ENCODE data around the gene MX2. TPM values are rescaled to one million over a fixed set of nuclear protein-coding genes. Genes with fewer than 3 reads are reported as not detected.

MX2 gene
- total and polyA plus RNA-seq, 9 of the 15 experiments (the other 6 are each of a cell fraction or from before 2014, with no cell fraction given): 0.10 to 0.95 (median 0.47) TPM; not detected in 1

DNA sequence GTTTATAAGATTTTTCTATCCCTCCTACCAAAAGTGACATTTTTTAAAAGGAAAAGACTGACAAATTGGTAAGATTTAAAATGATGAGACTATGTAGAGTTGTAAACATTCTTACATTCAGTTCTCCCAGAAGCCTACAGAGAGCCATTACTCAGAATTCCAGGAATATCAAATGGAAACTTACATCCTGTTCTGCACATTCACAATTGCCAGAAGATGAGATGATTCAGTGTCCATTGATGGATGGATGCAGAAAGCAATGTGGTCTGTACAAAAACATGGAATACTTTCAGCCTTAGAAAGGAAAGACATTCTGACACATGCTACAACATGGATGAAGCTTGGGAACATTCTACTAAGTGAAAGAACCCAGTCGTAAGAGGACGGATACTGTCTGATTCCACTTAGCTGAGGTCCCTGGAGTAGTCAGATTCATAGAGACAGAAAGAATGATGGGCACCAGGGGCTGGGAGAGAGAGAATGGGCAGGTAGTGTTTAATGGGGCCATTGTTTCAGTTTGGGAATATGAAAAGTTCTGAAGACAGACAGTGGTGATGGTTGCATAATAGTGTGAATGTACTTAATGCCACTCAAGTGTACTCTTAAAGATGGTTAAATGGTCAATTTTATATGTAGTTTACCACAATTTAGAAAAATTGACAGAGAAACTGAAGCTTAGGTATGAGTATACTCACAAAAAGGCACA lies 80.8 kb downstream of the MX2 start:
- no peaks in the 10 kb centered on the region for H3K36me3 ChIP-seq (ENCODE audit: control insufficient read depth, insufficient read depth, low read length)
- H3K79me2 ChIP-seq (ENCODE audit: control insufficient read depth, insufficient read depth, low read length): no peaks in the 10 kb centered on the region
- ATAC-seq: no peak
- TF ChIP-seq PTTG1 (tag; IDR thresholded peaks at IDR 0.05; ENCODE audit: low read depth): no peak
- no peak for TF ChIP-seq ZNF263 (CRISPR knock-in tag; IDR thresholded peaks at IDR 0.05; ENCODE audit: borderline replicate concordance)
- TF ChIP-seq DNMT1 (IDR thresholded peaks at IDR 0.05): no peak
- TF ChIP-seq HMG20A (CRISPR knock-in tag; conservative IDR thresholded peaks at IDR 0.05): no peak
- no peak for TF ChIP-seq CHD2 (IDR thresholded peaks at IDR 0.05; ENCODE audit: low read depth, low read length)
- no peak for TF ChIP-seq ETV6 (IDR thresholded peaks at IDR 0.05; ENCODE audit: borderline replicate concordance in 1 of 2, low read depth in 2 of 2, low read length in 1 of 2)
- TF ChIP-seq ETV6 (CRISPR knock-in tag; IDR thresholded peaks at IDR 0.05; ENCODE audit: borderline replicate concordance): no peak
- TF ChIP-seq FOXK2 (conservative IDR thresholded peaks at IDR 0.05 in 1 of 2, IDR thresholded peaks at IDR 0.05 in 1 of 2; ENCODE audit: low read depth in 2 of 2): no peak
- no peak for TF ChIP-seq NBN (IDR thresholded peaks at IDR 0.05; ENCODE audit: low read depth)
- TF ChIP-seq, protein P1, sequence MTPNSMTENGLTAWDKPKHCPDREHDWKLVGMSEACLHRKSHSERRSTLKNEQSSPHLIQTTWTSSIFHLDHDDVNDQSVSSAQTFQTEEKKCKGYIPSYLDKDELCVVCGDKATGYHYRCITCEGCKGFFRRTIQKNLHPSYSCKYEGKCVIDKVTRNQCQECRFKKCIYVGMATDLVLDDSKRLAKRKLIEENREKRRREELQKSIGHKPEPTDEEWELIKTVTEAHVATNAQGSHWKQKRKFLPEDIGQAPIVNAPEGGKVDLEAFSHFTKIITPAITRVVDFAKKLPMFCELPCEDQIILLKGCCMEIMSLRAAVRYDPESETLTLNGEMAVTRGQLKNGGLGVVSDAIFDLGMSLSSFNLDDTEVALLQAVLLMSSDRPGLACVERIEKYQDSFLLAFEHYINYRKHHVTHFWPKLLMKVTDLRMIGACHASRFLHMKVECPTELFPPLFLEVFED (CRISPR knock-in tag; conservative IDR thresholded peaks at IDR 0.05): no peak
- no peak for TF ChIP-seq GTF2E2 (tag; IDR thresholded peaks at IDR 0.05)
- TF ChIP-seq ZNF75A (CRISPR knock-in tag; IDR thresholded peaks at IDR 0.05): no peak
- H3K4me2 ChIP-seq (ENCODE audit: insufficient read depth, low read length): no peak overlapping the region
- H3K4me1 ChIP-seq (replicated peaks in 1 of 2; ENCODE audit: control insufficient read depth in 2 of 2, insufficient read depth in 2 of 2, low read length in 2 of 2): no peaks in the 10 kb centered on the region
- no peak overlapping the region for H2AFZ ChIP-seq (ENCODE audit: low read depth, low read length)
- intact Hi-C loops (cut with micrococcal nuclease): no loop called here
- ChIA-PET CTCF (ENCODE audit: low intra/inter-chr PET ratio) (no interaction called here), POLR2A (no interaction called here)
- DNase-seq (ENCODE audit: extremely low read depth in 1 of 4, low spot score in 3 of 4): no peak
- no peaks in the 10 kb centered on the region for H4K20me1 ChIP-seq (replicated peaks; ENCODE audit: control insufficient read depth, insufficient read depth, low read length)
- H3K9ac ChIP-seq (ENCODE audit: insufficient read depth in 1 of 2, low read depth in 2 of 2, low read length in 2 of 2): no peak overlapping the region
- no peaks in the 10 kb centered on the region for H3K9me1 ChIP-seq (ENCODE audit: control insufficient read depth, insufficient read depth, low read length)
- no peak for FAIRE-seq
- in situ Hi-C loops (cut with MboI): no loop called here
- peaks cover 0 to 10% of the 10 kb centered on the region in 2 experiments; a peak in 3 of 5 replicates for H3K27me3 ChIP-seq (ENCODE audit: control insufficient read depth in 2 of 2, insufficient read depth in 2 of 2, low read length in 2 of 2)
- BruUV-seq (replicated peaks): no TSS peak
- WGBS (ENCODE audit: insufficient coverage, low coverage, missing lambda C conversion rate): 0% methylated on average over 2 of the region's 2 CpGs
- no peaks in the 10 kb centered on the region for H3K9me3 ChIP-seq (replicated peaks; ENCODE audit: control insufficient read depth, insufficient read depth, low read depth, low read length)
- no peak overlapping the region for H3K4me3 ChIP-seq
- no peak overlapping the region for H3K27ac ChIP-seq (ENCODE audit: extremely low read depth, low read depth, low read length)

Measured in K562 (cell line).